GM19372 (cell line): ENCODE results near the gene TCOF1.

Experiments
- ATAC-seq: cut with Tn5 transposase; IDR thresholded peaks from one replicate; pipeline ENCODE4 v1.9.1; 2021; ENCODE audit warnings: mild to moderate bottlenecking, low read depth, moderate library complexity; ENCODE audit not compliant: unreplicated experiment

TCOF1 gene

DNA sequence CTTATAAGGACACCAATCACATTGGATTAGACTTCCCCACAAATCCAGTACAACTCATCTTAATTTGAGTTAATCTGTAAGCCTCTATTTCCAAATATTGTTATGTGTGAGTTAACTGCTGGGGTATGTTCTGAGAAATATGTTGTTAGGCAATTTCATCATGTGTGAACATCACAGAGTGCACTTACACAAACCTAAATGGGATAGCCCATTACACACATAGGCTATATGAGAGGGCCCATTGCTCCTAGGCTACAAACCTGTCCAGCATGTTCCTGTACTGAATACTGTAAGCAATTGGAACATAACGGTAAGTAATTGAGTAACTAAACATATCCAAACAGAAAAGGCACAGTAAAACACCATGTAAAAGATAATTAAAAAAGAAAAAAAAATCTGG is 35.7 kb upstream of the TCOF1 start:
- ATAC-seq: no peak

DNA sequence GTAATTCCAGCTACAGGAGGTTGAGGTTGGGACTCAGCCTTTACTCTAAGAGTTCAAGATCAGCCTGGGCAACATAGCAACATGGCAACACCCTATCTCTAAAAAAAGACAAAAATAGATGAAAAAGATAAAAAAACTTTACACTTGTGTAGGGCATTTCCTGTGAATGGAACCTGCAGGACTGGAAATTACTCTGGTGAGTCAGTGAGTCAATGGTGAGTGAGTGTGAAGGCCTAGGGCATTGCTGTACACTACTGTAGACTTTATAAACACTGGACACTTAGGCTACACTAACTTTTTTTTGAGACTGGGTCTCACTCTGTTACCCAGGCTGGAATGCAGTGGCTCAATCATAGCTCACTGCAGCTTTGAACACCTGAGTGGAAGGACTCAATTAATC is 35.3 kb upstream of the TCOF1 start:
- ATAC-seq: no peak

- ATAC-seq: no peak
These were observed 34.4 kb upstream of the TCOF1 start for GRCh38 chr5:150323092-150323491.

DNA sequence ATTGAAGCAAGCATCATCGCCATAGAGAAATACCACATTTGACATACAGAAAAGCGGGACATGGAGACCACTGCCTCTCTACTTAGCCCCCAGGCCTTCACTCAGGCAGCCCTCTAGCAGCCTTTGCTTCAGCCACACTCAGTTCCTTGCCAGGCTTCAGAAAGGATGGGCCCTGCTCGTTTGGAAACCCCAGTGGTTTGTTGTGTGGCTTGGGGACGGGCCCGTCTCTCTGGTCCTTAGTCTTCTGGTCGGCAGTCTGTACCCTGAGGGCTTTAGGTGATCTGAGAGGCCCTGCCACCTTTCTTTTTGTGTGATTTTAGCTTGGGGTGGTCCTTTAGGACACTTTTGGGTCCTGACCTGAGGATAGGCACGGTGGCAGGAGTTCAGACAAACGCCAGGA is 33.7 kb upstream of the TCOF1 start:
- no peak for ATAC-seq

DNA sequence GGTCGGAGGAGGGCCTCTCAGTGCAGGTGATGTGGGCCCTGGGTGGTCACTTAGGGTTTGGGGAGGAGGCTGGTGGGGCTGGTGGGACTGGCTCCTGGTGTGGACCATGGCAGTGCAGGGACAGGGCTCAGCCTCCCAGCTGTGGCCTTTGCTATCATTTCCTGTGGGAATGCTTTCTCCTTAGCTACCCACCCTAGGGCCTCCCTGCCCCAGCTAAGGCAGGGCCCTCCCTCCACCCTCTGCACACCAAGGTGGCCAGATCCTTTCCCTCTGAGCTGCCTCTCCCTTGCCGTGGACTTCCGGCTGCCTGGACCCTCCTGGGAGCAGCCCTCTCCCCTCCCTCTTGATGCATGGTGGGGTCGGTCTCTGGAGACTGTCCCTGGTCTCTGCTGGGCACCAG is 32.1 kb upstream of the TCOF1 start:
- no peak for ATAC-seq

GRCh38 chr5:150326707-150327106 is 30.8 kb upstream of the TCOF1 start:
- no peak for ATAC-seq

GRCh38 chr5:150327139-150327538 is 30.4 kb upstream of the TCOF1 start:
- no peak for ATAC-seq

GRCh38 chr5:150328515-150328914 is 29.0 kb upstream of the TCOF1 start:
- no peak for ATAC-seq

DNA sequence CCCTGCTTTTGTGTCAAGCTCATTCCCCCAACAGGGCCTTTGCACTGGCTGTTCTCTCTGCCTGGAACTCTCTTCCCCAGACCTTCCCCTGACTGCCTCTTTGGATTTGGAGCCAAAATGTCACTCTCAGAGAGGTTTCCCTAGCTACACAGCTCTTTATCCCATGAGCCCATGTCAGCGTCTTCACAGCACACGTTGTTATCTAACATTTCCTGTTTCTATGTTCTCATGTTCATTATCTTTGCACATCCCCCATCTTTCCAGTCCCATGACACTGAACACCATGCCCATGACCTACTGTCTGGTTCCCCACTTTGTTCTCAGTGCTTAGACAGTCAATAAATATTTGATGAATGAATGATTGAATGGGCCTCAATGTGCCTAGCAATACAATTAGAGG is 28.5 kb upstream of the TCOF1 start:
- ATAC-seq: no peak

DNA sequence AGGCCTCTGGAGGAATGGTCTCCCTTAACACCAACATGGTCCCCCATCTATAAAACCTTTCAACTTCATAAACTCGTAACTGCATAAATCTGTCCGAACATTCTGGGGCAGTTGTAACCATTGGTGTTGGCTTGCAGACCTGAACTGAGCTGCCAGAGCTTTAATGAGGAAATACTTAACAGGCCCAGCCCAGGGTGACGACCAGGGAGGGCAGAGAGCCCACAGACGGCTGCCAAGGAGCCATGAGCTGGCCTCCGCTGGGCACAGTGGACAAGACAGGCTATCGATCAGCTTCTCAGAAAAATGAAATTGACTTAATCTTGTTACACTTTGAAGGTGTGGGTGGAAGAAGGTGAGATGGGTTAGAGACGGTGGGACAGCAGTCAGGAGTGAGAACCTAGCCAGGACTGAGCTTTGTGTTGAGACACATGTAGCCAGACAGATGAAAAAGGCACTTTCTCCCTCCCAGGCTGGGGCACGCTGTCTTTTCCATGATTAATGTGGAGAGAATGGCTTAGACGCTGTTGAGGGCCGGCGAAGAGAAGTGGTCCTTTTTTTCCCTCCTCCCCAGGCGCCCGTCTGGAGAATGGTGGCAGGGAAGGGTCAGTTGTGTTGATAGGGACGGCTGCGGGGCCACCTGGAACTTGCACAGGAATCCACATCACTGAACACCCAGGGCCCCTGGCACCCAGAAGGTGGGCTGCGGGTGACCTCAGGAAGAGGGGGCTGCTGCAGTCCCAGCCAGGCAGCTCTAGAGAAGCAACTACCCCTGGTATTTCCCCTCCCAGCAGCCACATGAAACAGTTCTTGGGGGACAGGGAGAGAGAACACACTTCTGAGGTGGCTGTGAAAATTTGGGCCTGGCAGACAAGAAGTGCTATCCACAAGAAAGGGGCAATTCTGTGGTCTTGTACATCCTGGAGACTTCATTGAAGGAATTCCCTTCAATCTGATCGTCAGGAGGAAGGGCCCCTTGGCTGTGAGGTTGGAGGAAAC is 27.3 kb upstream of the TCOF1 start:
- ATAC-seq: no peak

GRCh38 chr5:150333400-150333799 is 24.1 kb upstream of the TCOF1 start:
- ATAC-seq: no peak

DNA sequence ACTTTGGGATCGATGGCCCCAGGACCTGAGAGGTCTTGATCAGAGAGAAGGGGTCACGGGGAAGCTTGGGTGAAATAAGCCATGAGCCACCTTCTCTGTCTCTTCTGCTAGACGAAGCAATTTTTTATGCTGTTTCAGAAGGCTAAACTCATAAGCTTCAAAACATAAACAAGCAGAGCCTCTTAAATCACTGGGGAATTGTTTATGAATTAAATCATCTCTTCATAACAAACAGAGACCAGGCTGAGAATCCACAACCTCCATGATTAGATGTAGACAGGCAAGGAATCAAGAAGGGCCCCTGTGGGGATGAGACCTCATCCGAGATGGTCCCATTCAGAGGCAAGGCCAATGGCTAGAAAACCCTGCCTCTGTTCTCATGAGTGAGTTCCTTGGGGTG is 21.7 kb upstream of the TCOF1 start:
- ATAC-seq: no peak

GRCh38 chr5:150338546-150338945 is 19.0 kb upstream of the TCOF1 start:
- ATAC-seq: no peak

DNA sequence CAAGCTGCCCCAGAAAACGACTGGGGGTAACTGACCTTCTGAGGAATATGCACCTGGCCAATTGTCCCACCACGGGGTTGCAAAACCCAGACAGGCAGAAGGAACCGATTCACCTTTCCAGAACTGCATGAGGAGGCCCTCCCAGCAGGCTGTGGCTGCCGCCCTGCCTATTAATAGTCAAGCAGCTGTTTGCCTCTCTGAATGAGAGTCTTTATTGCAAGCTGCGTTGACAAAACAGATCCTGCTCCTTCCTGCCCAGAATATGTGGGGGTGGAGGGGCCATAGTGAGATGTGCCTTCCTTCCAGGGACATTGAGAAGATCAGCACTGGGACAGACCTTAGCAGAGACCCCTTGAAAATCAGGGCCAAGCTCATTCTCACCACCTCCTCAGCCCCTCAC is 18.3 kb upstream of the TCOF1 start:
- no peak for ATAC-seq

GRCh38 chr5:150339841-150340240 is 17.7 kb upstream of the TCOF1 start:
- ATAC-seq: no peak

DNA sequence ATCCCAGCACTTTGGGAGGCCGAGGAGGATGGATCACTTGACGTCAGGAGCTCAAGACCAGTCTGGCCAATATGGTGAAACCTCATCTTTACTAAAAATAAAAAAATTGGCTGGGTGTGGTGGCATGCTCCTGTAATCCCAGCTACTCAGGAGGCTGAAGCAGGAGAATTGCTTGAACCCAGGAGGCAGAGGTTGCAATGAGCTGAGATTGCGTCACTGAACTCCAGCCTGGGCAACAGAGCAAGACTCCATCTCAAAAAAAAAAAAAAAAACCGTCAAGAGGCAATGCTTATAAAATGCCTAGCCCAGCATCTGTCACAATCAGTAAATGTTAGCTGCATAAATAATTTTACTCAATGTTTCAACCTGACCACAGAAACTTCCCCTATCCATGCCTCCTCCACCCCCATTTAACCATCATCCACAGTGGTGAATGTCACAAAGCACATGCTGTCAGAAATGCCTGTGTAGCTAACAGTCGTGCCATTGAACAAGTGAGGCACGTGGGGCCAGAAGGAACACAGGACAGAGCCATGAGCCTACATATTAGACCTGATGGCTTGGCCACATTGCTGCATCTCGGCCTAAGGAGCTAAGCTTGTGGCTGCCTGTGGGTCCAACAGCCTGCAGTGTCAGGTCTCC is 16.8 kb upstream of the TCOF1 start:
- ATAC-seq: no peak

DNA sequence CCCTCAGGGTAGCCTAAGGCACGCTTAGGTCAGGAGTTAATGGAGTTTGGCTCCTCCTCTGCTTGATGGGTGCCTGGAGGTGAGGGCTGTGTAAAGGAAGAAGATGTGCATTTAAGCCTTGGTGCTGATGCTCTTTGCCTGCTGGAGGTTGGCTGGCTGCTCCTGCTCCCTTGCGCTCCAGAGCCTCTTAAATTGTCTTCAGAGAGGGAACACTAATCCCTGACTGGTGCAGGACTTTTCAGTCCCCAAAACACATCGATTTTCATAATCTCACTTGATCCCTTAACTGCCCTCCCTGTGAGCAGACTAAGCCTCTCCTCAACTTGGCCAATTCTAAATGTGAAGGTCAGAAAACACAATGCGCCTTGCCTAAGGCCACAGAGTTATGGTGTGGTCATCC is 16.2 kb upstream of the TCOF1 start:
- ATAC-seq: no peak

DNA sequence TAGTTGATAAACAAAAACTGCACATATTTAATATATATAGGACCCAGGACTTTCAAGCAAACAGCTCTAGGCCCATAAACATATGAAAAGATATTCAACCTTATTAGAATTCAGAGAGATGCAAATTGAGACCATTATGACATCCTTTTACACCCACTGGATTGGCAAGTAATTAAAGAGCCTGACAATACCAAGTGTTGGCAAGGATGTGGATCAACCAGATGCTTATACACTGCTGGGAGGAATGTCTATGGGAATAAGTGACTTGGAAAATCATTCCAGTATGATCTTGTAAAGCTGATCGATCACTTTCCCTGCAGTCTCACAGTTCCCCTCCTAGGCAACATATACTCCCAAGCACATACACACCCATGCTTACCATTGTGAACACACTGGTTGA is 15.5 kb upstream of the TCOF1 start:
- ATAC-seq: no peak

DNA sequence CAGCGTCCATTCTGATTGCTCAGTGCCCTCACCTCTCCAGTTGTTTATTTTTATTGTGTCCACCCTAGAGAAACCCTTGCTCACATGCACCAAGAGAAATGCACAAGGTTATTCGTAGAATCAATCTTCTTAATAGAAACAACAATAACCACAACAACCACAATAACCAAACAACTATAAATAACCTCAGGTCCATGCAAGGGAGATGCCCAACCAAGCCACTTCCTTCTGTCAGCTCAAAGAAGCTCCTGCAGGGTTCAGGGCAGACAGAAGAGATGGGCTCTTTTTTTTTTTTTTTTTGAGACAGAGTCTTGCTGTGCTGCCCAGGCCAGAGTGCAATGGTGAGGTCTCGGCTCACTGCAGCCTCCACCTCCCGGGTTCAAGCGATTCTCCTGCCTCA is 14.9 kb upstream of the TCOF1 start:
- ATAC-seq: no peak

DNA sequence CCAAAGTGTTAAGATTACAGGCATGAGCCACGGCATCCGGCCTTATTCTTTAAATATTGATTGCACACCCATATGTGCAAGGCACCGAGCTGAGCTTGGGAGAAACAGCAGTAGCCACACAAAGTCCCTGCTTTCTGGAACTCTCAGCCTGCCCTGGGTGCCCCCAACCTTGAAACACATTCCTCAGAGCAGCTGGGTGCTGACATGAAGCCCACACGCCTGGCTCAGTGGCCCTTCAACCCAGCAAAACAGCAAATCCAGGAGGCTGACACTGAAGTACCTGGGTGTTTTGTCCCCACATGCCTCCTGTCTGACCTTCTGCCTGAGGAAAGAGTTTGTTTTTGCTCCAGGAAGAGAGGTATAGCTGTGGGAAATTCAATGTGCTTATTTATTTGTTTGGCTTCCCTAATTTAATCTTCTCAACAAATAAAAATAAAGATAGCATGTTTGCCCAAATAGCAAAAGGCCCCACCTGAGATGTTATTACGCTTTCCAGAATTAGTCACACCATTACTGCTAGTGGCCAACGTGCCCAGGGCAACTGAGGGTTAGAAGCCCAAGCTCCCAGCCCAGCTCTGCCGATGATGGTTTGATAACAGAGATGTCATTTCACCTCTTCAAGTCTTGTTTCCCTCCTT is 13.4 kb upstream of the TCOF1 start:
- ATAC-seq: no peak

DNA sequence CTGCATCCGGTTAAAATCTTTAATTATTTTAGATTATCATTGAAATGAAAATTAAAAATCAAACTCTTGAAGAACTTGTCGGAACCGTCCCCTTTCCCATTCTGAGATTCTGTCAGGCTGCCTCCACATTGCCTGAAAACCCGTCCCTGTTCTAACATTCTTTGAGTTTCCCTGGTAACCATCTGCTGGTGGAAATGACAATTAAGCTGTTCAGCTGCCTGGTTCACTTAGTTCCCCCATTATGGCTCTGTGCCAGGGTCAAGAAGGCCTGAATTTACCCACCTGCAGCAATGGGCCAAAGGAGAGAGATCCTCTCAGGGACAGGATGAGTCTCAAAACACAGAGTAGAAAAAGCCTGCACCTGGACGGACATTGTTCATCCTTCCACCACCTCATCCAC is 11.8 kb upstream of the TCOF1 start:
- ATAC-seq: no peak
